ENCODE data around the gene ITPKC. TPM values are rescaled to one million over a fixed set of nuclear protein-coding genes. Genes with fewer than 3 reads are reported as not detected.

The ITPKC gene
- total and polyA plus RNA-seq, 9 of the 15 experiments (the other 6 are each of a cell fraction or from before 2014, with no cell fraction given): 0.08 to 9.3 (median 5.8) TPM

DNA sequence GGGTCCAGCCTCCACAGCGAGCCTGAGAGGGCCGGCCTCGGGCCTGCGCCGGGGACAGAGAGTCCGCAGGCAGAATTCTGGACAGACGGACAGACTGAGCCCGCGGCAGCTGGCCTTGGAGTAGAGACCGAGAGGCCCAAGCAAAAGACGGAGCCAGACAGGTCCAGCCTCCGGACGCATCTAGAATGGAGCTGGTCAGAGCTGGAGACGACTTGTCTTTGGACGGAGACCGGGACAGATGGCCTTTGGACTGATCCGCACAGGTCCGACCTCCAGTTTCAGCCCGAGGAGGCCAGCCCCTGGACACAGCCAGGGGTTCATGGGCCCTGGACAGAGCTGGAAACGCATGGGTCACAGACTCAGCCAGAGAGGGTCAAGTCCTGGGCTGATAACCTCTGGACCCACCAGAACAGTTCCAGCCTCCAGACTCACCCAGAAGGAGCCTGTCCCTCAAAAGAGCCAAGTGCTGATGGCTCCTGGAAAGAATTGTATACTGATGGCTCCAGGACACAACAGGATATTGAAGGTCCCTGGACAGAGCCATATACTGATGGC, 490 bp downstream of the ITPKC start (continued):
- TF ChIP-seq, protein P1, sequence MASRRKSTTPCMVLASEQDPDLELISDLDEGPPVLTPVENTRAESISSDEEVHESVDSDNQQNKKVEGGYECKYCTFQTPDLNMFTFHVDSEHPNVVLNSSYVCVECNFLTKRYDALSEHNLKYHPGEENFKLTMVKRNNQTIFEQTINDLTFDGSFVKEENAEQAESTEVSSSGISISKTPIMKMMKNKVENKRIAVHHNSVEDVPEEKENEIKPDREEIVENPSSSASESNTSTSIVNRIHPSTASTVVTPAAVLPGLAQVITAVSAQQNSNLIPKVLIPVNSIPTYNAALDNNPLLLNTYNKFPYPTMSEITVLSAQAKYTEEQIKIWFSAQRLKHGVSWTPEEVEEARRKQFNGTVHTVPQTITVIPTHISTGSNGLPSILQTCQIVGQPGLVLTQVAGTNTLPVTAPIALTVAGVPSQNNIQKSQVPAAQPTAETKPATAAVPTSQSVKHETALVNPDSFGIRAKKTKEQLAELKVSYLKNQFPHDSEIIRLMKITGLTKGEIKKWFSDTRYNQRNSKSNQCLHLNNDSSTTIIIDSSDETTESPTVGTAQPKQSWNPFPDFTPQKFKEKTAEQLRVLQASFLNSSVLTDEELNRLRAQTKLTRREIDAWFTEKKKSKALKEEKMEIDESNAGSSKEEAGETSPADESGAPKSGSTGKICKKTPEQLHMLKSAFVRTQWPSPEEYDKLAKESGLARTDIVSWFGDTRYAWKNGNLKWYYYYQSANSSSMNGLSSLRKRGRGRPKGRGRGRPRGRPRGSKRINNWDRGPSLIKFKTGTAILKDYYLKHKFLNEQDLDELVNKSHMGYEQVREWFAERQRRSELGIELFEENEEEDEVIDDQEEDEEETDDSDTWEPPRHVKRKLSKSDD (conservative IDR thresholded peaks at IDR 0.05; ENCODE audit: low read length): no peak
- TF ChIP-seq FOXM1 (IDR thresholded peaks at IDR 0.05; ENCODE audit: low read depth) (no peak), FOXM1 (CRISPR knock-in tag; IDR thresholded peaks at IDR 0.05; ENCODE audit: low read depth) (no peak), POLR2A (conservative IDR thresholded peaks at IDR 0.05) (no peak), NR4A1 (CRISPR knock-in tag; IDR thresholded peaks at IDR 0.05) (no peak), NR4A1 (tag; IDR thresholded peaks at IDR 0.05) (no peak), ZKSCAN1 (IDR thresholded peaks at IDR 0.05; ENCODE audit: low read depth, low read length) (no peak), RFX7 (CRISPR knock-in tag; IDR thresholded peaks at IDR 0.05) (no peak), SMC3 (conservative IDR thresholded peaks at IDR 0.05; ENCODE audit: insufficient read depth, low read depth, low read length) (no peak), ZNF165 (CRISPR knock-in tag; IDR thresholded peaks at IDR 0.05; ENCODE audit: borderline replicate concordance) (no peak), ZFP36 (IDR thresholded peaks at IDR 0.05; ENCODE audit: low read depth, low read length, partially characterized antibody) (peak; percentile 72), MCM2 (IDR thresholded peaks at IDR 0.05; ENCODE audit: low read depth) (no peak), KAT2B (IDR thresholded peaks at IDR 0.05; ENCODE audit: low read depth, low read length) (no peak), YBX1 (IDR thresholded peaks at IDR 0.05) (no peak), PHF8 (IDR thresholded peaks at IDR 0.05; ENCODE audit: borderline replicate concordance, low read length) (peak; percentile 51; the same call in 1 of the 2 replicates), RBBP5 (IDR thresholded peaks at IDR 0.05; ENCODE audit: borderline replicate concordance, insufficient read depth, low read length, poor library complexity, severe bottlenecking) (peak; percentile 21), ZNF695 (CRISPR knock-in tag; IDR thresholded peaks at IDR 0.05) (no peak)
- TF ChIP-seq, protein P2, sequence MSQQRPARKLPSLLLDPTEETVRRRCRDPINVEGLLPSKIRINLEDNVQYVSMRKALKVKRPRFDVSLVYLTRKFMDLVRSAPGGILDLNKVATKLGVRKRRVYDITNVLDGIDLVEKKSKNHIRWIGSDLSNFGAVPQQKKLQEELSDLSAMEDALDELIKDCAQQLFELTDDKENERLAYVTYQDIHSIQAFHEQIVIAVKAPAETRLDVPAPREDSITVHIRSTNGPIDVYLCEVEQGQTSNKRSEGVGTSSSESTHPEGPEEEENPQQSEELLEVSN (IDR thresholded peaks at IDR 0.05; ENCODE audit: borderline replicate concordance in 1 of 2, extremely low read depth in 1 of 2, insufficient read depth in 1 of 2, insufficient read length in 1 of 2, low read depth in 1 of 2, low read length in 1 of 2, poor library complexity in 1 of 2, severe bottlenecking in 1 of 2): no peak
- TF ChIP-seq, protein P3, sequence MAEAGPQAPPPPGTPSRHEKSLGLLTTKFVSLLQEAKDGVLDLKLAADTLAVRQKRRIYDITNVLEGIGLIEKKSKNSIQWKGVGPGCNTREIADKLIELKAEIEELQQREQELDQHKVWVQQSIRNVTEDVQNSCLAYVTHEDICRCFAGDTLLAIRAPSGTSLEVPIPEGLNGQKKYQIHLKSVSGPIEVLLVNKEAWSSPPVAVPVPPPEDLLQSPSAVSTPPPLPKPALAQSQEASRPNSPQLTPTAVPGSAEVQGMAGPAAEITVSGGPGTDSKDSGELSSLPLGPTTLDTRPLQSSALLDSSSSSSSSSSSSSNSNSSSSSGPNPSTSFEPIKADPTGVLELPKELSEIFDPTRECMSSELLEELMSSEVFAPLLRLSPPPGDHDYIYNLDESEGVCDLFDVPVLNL (CRISPR knock-in tag; IDR thresholded peaks at IDR 0.05; ENCODE audit: low read depth): no peak
